ENCODE results near the gene CIP2A. TPM values are rescaled to one million over a fixed set of nuclear protein-coding genes. Genes with fewer than 3 reads are reported as not detected.
A peak's percentile ranks its signal among the peaks of the same experiment; 100 is the strongest.

CIP2A gene
- total and polyA plus RNA-seq, 2 of the 4 experiments (the other 2 are of a cell fraction), result 8.5 to 27.8 TPM

- H3K4me3 ChIP-seq (ENCODE audit: insufficient read depth, low read depth, low read length), result no peak overlapping the region
- no peaks in the 10 kb centered on the region for H3K9me3 ChIP-seq (ENCODE audit: control insufficient read depth, insufficient read depth, low read length)
- H2BK5ac ChIP-seq (ENCODE audit: low read depth, low read length, poor library complexity, severe bottlenecking), result no peak overlapping the region
- H2AK5ac ChIP-seq (ENCODE audit: low read depth, low read length), result no peak overlapping the region
- H2AK9ac ChIP-seq (replicated peaks; ENCODE audit: low read depth, low read length, poor library complexity), result no peak overlapping the region
- ChIA-PET CTCF (no interaction called here), POLR2A (ENCODE audit: unreplicated experiment) (no interaction called here)
- no peaks in the 10 kb centered on the region for H4K20me1 ChIP-seq (ENCODE audit: insufficient read depth, low read length)
- H3K56ac ChIP-seq (ENCODE audit: extremely low read depth, insufficient read depth, low read length), result no peak overlapping the region
- no peak overlapping the region for H4K8ac ChIP-seq (ENCODE audit: low read depth in 2 of 2, low read length in 2 of 2)
- no peak overlapping the region for H2BK20ac ChIP-seq (ENCODE audit: low read depth, low read length)
- intact Hi-C loops (cut with micrococcal nuclease) (no loop called here), dilution Hi-C loops (cut with HindIII; ENCODE audit: low sequenced_read_pairs, unreplicated experiment) (no loop called here), in situ Hi-C loops (cut with MboI; ENCODE audit: low sequenced_read_pairs) (no loop called here)
- H3K4me1 ChIP-seq (ENCODE audit: control insufficient read depth, insufficient read depth, low read length), result no peaks in the 10 kb centered on the region
- H3K23ac ChIP-seq (ENCODE audit: low read depth, low read length), result no peak overlapping the region
- ATAC-seq (ENCODE audit: low read depth) (peak; percentile 63), DNase-seq (peak; percentile 18)
- H3K79me1 ChIP-seq (ENCODE audit: low read depth in 1 of 2, low read length in 2 of 2), result peaks cover 0 to 3% of the 10 kb centered on the region in 2 experiments; a peak in 2 of 4 replicates
- H4K5ac ChIP-seq (ENCODE audit: low read depth, low read length), result no peak overlapping the region
- H3K4ac ChIP-seq (ENCODE audit: low read depth, low read length), result no peak overlapping the region
- H2AFZ ChIP-seq (replicated peaks; ENCODE audit: low read length, poor library complexity), result no peak overlapping the region
- H3K36me3 ChIP-seq (ENCODE audit: control insufficient read depth, insufficient read depth, low read length), result no peaks in the 10 kb centered on the region
- no peak overlapping the region for H3K27ac ChIP-seq (ENCODE audit: insufficient read depth, low read length)
- H3K4me2 ChIP-seq (ENCODE audit: low read depth, low read length), result no peak overlapping the region
- H3K9me1 ChIP-seq (ENCODE audit: insufficient read depth, low read length), result no peaks in the 10 kb centered on the region
- BruUV-seq (replicated peaks), result no TSS peak
- H2BK15ac ChIP-seq (ENCODE audit: low read depth, low read length), result no peak overlapping the region
- no peak overlapping the region for H3K18ac ChIP-seq (ENCODE audit: low read depth, low read length)
- no peak overlapping the region for H3K14ac ChIP-seq (replicated peaks; ENCODE audit: low read depth, low read length)
- no peaks in the 10 kb centered on the region for H3K27me3 ChIP-seq (ENCODE audit: control insufficient read depth, insufficient read depth, low read length)
- TF ChIP-seq RCOR1 (IDR thresholded peaks at IDR 0.05; ENCODE audit: insufficient replicate concordance, low read length) (no peak), SMC3 (IDR thresholded peaks at IDR 0.05; ENCODE audit: low read depth, low read length) (no peak), RFX5 (IDR thresholded peaks at IDR 0.05; ENCODE audit: low read depth, low read length) (no peak), MAZ (IDR thresholded peaks at IDR 0.05; ENCODE audit: borderline replicate concordance, low read depth, low read length) (no peak), USF2 (IDR thresholded peaks at IDR 0.05; ENCODE audit: low read depth, low read length) (no peak), CTCF (conservative IDR thresholded peaks at IDR 0.05; ENCODE audit: low read depth, low read length) (no peak), NFE2L2 (IDR thresholded peaks at IDR 0.05; ENCODE audit: low read depth, low read length) (no peak), CHD1 (IDR thresholded peaks at IDR 0.05; ENCODE audit: low read depth, low read length) (no peak), POLR2A (IDR thresholded peaks at IDR 0.05; ENCODE audit: low read depth, low read length) (no peak), CEBPB (IDR thresholded peaks at IDR 0.05; ENCODE audit: low read depth, low read length) (no peak), FOS (IDR thresholded peaks at IDR 0.05; ENCODE audit: low read depth, low read length) (no peak), MAFK (IDR thresholded peaks at IDR 0.05; ENCODE audit: low read depth, low read length) (no peak), MXI1 (IDR thresholded peaks at IDR 0.05; ENCODE audit: borderline replicate concordance, low read depth, low read length) (no peak), RAD21 (IDR thresholded peaks at IDR 0.05; ENCODE audit: low read length) (no peak), BHLHE40 (IDR thresholded peaks at IDR 0.05; ENCODE audit: low read depth, low read length) (no peak)
- TF ChIP-seq, protein P1, sequence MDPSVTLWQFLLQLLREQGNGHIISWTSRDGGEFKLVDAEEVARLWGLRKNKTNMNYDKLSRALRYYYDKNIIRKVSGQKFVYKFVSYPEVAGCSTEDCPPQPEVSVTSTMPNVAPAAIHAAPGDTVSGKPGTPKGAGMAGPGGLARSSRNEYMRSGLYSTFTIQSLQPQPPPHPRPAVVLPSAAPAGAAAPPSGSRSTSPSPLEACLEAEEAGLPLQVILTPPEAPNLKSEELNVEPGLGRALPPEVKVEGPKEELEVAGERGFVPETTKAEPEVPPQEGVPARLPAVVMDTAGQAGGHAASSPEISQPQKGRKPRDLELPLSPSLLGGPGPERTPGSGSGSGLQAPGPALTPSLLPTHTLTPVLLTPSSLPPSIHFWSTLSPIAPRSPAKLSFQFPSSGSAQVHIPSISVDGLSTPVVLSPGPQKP (IDR thresholded peaks at IDR 0.05; ENCODE audit: borderline replicate concordance, low read depth, low read length), result no peak
- no peak overlapping the region for H3K9ac ChIP-seq (ENCODE audit: low read depth, low read length)
- no peak overlapping the region for H2BK120ac ChIP-seq (ENCODE audit: low read depth, low read length)
- H4K91ac ChIP-seq (ENCODE audit: insufficient read depth, low read depth, low read length), result no peak overlapping the region
These were observed 24.7 kb downstream of the CIP2A start for GRCh38 chr3:108564564-108564963.
